Stimulated activated memory B cell treated with anti-CD40 and anti-IgM and Interleukin-4, amounts not matched to agents 10 μg/mL and 1 μg/mL and 100 μg/mL, for 72 hours (primary cell): ENCODE data around the gene PVALB.

ENCODE experiments used
- ATAC-seq: fragments of 150-1000 bp; cut with Tn5 transposase; 2 replicates; pipeline ENCODE4 v1.10.0; 2021
- H3K27ac Mint-ChIP-seq: one replicate; pipeline ENCODE4 v1.8.0; 2022; ENCODE audit warnings: mild to moderate bottlenecking, mixed read lengths
- H3K27me3 Mint-ChIP-seq: one replicate; pipeline ENCODE4 v1.8.0; 2022; ENCODE audit warnings: mixed read lengths
- H3K36me3 Mint-ChIP-seq: one replicate; pipeline ENCODE4 v1.8.0; 2022; ENCODE audit warnings: mixed read lengths
- H3K4me1 Mint-ChIP-seq: one replicate; pipeline ENCODE4 v1.8.0; 2022; ENCODE audit warnings: mixed read lengths
- H3K4me3 Mint-ChIP-seq: one replicate; pipeline ENCODE4 v1.8.0; 2022; ENCODE audit warnings: mild to moderate bottlenecking, moderate library complexity, mixed read lengths
- H3K9me3 Mint-ChIP-seq: one replicate; pipeline ENCODE4 v1.8.0; 2022; ENCODE audit warnings: mixed read lengths

PVALB gene

DNA sequence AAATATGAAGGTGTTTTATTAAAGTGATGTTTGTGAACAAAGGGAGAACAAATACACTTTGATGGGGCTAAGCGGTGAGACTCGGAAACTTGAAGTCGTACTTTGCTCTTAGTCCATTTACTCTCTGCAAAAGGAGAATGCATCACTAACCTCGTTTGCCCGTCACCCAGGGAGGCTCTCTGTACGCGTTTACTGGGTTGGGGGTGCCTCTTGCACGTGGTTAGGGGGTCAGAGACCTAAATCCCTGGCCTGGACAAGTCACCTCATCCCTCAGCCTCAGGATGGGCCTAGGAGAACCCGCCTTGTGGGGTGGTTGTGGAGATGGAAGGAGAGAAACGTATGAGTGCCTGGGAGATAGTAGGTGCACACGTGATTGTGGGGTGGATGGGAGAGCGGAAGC is 40.1 kb downstream of the PVALB start:
- Mint-ChIP-seq H3K27me3 (no peaks in the 10 kb centered on the region), H3K9me3 (no peaks in the 10 kb centered on the region), H3K4me3 (peak overlapping the region; percentile 88), H3K4me1 (peaks cover 19% of the 10 kb centered on the region), H3K27ac (peak overlapping the region; percentile 92), H3K36me3 (peaks cover 10% of the 10 kb centered on the region)
- ATAC-seq: no peak

DNA sequence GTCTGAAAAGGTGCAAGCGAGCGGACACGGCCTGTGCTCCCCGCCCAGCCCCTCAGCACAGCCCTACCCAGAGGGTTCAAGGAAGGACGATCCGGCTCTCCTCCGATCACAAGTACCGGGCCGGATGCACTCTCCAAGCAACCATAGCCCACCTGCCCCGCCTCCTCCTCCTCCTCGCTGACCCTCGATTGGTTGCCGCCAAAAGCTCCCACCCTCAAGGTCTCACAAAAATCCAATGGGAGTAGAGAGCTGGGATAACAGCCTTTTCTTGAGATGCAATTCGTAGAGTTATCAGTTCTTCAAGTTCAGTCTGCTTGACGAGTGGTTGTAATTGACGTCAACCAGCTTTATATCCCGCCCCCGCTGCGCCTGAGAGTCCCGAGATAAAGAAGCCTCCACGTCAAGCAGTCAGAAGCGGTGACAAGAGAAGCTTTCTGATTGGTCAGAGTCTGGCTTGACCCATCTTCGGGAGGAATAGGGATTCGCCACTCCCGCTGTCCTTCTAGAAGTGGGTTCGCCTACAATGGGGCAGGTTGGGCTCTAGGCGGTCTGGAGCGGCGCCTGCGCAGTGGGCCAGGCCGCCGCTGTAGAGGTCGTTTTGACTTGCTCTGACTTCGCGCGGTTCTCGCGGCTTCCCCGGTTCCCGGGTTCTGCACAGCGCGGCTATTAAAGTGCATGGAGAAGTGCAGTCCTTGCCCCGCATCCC is 40.7 kb downstream of the PVALB start, which contains the start of gene IFT27:
Gene IFT27 (minus strand): TSS at position 156 of the 706 bp plus-strand sequence. CDS start 412 bp downstream, outside the sequence.
- Mint-ChIP-seq H3K4me1 (peaks cover 15% of the 10 kb centered on the region), H3K27me3 (no peaks in the 10 kb centered on the region), H3K36me3 (peaks cover 15% of the 10 kb centered on the region), H3K9me3 (no peaks in the 10 kb centered on the region), H3K4me3 (peak within 1 kb of the TSS; percentile 88), H3K27ac (peak within 1 kb of the TSS; percentile 92)
- peak; percentile 98 for ATAC-seq

DNA sequence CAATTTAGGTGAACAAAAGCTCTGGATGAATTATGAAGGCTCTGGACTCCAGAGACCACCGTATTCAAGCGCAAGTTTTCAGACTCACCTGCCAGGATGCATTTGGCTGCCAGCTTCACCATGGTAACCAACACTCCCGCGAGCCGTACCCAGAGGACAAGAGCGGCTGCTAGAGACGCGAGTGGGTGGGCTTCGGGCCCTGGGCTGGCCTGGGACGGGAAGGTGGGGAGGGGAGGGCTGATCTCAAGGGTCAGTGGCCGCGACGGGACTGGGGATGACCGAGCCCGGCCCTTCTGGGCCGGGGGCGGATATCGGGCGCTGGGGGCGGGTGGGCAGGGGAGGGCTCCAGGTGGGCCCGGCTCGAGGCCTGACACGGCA is 41.3 kb downstream of the PVALB start:
- H3K36me3 Mint-ChIP-seq: peaks cover 20% of the 10 kb centered on the region
- peaks cover 20% of the 10 kb centered on the region for H3K4me1 Mint-ChIP-seq
- H3K4me3 Mint-ChIP-seq: peak overlapping the region; percentile 88
- no peaks in the 10 kb centered on the region for H3K27me3 Mint-ChIP-seq
- peak; percentile 11 for ATAC-seq
- H3K9me3 Mint-ChIP-seq: no peaks in the 10 kb centered on the region
- peak overlapping the region; percentile 92 for H3K27ac Mint-ChIP-seq

DNA sequence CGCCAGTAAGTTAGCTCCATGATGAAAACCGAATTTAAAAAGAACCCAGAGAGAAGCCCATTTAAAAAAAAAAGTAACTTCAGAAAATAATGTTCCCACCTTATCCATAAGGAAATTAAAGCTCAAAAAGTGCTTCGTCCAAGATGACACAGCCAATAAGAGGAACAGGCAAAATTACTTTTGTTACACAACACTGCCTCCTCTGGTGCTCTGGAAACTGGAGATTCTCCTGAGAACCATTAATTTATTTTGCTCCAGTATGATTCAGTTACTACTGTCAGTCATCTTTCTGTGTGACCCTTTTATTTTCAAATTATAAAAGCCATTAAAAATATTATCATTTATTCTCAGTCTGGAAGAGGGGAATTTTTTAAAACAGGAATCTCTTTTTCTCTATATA is 42.9 kb downstream of the PVALB start:
- H3K27ac Mint-ChIP-seq: no peak overlapping the region
- H3K36me3 Mint-ChIP-seq: peaks cover 23% of the 10 kb centered on the region
- no peaks in the 10 kb centered on the region for H3K27me3 Mint-ChIP-seq
- H3K9me3 Mint-ChIP-seq: no peaks in the 10 kb centered on the region
- no peak overlapping the region for H3K4me3 Mint-ChIP-seq
- peaks cover 24% of the 10 kb centered on the region for H3K4me1 Mint-ChIP-seq
- no peak for ATAC-seq

- peaks cover 23% of the 10 kb centered on the region for H3K36me3 Mint-ChIP-seq
- no peaks in the 10 kb centered on the region for H3K27me3 Mint-ChIP-seq
- H3K27ac Mint-ChIP-seq: no peak overlapping the region
- H3K4me3 Mint-ChIP-seq: no peak overlapping the region
- H3K4me1 Mint-ChIP-seq: peaks cover 24% of the 10 kb centered on the region
- no peak for ATAC-seq
- no peaks in the 10 kb centered on the region for H3K9me3 Mint-ChIP-seq
Measured at GRCh38 chr22:36772451-36772850, 44.4 kb downstream of the PVALB start.

GRCh38 chr22:36771356-36772063 is 45.3 kb downstream of the PVALB start:
- no peak overlapping the region for H3K4me3 Mint-ChIP-seq
- H3K27ac Mint-ChIP-seq: no peak overlapping the region
- H3K36me3 Mint-ChIP-seq: peaks cover 30% of the 10 kb centered on the region
- no peaks in the 10 kb centered on the region for H3K9me3 Mint-ChIP-seq
- H3K4me1 Mint-ChIP-seq: peaks cover 28% of the 10 kb centered on the region
- H3K27me3 Mint-ChIP-seq: no peaks in the 10 kb centered on the region
- no peak for ATAC-seq

DNA sequence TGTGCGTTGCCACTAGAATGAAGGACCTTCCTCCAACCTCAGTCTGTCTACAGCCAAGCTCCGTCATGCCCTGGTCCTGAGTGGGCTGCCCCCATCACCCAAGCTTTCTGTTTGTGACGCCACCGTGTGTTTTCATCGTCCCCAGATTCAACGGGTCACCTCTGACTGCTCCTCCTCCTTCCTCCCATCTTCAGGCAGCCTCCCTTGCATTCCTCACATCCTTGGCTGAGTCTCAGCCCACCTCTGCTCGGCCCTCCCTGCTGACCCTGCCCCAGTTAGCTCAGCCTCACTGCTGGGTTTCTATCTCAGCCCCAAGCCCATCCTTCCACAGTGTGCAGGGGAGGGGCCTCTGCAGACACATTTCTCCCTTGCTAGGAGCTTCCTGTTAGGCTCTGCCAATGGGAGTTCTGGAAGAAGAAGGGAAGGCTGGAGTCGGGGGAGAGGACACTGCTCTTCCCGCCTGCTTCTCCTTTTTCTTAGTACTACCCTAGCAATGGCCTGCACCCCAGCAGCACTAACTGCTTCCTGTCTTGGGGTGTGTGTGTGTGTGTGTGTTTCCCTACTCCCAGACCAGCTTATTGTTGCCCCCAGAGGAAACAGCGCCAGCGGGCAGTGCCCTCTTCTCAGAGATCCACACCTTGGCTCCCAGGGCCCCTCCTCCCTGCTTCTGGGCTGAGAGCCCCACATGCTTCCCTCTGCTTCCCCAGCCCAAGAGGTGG is 46.2 kb downstream of the PVALB start:
- no peak overlapping the region for H3K4me3 Mint-ChIP-seq
- no peak overlapping the region for H3K27ac Mint-ChIP-seq
- no peaks in the 10 kb centered on the region for H3K27me3 Mint-ChIP-seq

GRCh38 chr22:36769541-36770512 is 47.0 kb downstream of the PVALB start:
- Mint-ChIP-seq H3K36me3 (peaks cover 38% of the 10 kb centered on the region), H3K27ac (no peak overlapping the region), H3K4me1 (peaks cover 19% of the 10 kb centered on the region), H3K4me3 (no peak overlapping the region), H3K9me3 (no peaks in the 10 kb centered on the region), H3K27me3 (no peaks in the 10 kb centered on the region)
- ATAC-seq: no peak

More for the DNA sequence above, 46.2 kb downstream of the PVALB start:
- Mint-ChIP-seq H3K36me3 (peaks cover 32% of the 10 kb centered on the region), H3K4me1 (peaks cover 25% of the 10 kb centered on the region), H3K9me3 (no peaks in the 10 kb centered on the region)
- ATAC-seq: no peak

GRCh38 chr22:36768616-36769015 is 48.2 kb downstream of the PVALB start:
- Mint-ChIP-seq H3K9me3 (no peaks in the 10 kb centered on the region), H3K4me1 (peaks cover 19% of the 10 kb centered on the region), H3K27me3 (no peaks in the 10 kb centered on the region), H3K4me3 (no peak overlapping the region), H3K36me3 (peaks cover 45% of the 10 kb centered on the region), H3K27ac (peak overlapping the region; percentile 2)
- no peak for ATAC-seq

DNA sequence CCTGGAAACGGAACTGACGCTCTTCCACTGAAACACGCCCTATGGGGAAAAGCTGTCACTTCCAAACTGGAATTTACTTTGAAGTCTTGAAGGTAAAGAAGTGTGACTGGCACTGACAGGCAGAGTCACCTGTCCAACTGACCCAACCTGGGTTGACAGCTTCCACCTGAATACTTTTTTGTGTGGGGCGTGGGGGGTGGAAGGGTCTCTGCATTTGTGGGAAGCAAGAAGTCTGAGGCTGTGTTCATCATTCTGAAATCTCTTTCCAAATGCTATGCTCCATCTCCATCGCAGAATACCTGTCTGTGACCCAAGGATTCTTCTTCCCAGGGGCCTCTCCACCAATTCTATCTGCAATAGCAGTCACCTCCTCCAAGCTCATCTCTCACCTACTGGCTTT is 48.7 kb downstream of the PVALB start:
- Mint-ChIP-seq H3K27ac (no peak overlapping the region), H3K4me3 (no peak overlapping the region)
- ATAC-seq: no peak

DNA sequence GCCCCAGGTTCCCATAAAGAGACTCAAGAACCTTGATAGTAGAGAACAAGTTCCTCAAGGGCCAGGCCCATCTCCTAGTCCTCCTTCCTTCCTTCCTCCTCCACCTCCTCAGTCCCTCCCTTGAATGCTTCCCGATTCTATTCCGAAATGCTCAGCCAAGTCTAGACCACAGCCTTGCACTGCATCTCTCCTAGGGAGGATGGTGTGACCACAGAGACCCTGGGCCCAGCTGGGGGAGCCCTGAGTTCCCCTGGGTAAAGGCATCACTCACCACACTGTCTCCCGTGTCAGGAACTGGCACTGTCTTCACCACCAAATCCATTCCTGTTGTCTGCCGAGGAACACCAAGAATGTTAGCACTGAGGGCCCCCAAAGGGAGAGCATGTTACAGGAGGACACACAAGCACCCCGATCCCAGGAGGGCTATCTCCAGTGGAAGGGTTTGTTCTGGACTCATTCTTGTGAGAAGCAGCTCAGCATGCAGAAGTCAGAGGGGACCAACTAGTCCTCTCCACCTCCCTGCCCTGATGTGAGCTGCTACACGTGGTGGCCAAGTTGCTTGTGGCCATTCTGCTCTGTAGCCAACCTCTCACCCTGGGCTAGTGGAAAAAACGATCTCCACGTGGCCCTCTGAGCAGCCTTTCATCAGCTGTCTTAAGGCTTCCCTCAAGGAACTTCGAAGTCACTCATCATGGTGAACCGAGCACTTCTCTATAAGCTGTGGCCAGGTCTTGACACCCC is 49.6 kb downstream of the PVALB start:
- Mint-ChIP-seq H3K36me3 (peaks cover 54% of the 10 kb centered on the region), H3K4me3 (no peak overlapping the region), H3K9me3 (no peaks in the 10 kb centered on the region), H3K27me3 (no peaks in the 10 kb centered on the region), H3K27ac (peak overlapping the region; percentile 63), H3K4me1 (peaks cover 19% of the 10 kb centered on the region)
- no peak for ATAC-seq

More for the DNA sequence above, 48.7 kb downstream of the PVALB start:
- no peaks in the 10 kb centered on the region for H3K27me3 Mint-ChIP-seq
- H3K9me3 Mint-ChIP-seq: no peaks in the 10 kb centered on the region
- H3K36me3 Mint-ChIP-seq: peaks cover 50% of the 10 kb centered on the region
- peaks cover 19% of the 10 kb centered on the region for H3K4me1 Mint-ChIP-seq

DNA sequence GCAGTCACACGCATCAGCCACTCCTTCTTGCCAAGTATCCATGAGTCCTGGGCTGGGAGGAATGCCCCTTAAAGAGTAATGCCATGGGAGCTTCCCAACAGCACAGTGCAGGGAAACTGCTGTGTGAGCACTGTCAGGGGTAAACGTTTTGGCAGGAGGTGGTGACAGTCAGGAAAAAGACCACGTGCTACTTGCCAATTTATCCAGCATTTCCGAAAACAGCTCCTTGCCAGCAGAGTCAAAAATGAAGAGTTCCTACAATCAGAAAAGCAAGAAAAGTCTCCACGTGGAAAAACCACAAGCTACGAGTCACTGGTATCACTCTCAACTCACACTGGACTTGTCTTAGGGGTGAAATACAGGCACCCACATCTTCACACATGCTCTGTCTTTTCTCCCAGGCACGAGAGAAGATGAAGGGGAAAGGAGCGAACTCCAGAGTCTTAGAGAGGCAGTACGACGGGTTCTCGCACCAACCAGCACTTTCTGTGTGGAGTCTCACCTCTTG is 50.8 kb downstream of the PVALB start:
- H3K4me3 Mint-ChIP-seq: no peak overlapping the region
- peaks cover 44% of the 10 kb centered on the region for H3K36me3 Mint-ChIP-seq
- no peaks in the 10 kb centered on the region for H3K9me3 Mint-ChIP-seq
- H3K4me1 Mint-ChIP-seq: peaks cover 17% of the 10 kb centered on the region
- no peak overlapping the region for H3K27ac Mint-ChIP-seq
- H3K27me3 Mint-ChIP-seq: no peaks in the 10 kb centered on the region
- ATAC-seq: no peak

DNA sequence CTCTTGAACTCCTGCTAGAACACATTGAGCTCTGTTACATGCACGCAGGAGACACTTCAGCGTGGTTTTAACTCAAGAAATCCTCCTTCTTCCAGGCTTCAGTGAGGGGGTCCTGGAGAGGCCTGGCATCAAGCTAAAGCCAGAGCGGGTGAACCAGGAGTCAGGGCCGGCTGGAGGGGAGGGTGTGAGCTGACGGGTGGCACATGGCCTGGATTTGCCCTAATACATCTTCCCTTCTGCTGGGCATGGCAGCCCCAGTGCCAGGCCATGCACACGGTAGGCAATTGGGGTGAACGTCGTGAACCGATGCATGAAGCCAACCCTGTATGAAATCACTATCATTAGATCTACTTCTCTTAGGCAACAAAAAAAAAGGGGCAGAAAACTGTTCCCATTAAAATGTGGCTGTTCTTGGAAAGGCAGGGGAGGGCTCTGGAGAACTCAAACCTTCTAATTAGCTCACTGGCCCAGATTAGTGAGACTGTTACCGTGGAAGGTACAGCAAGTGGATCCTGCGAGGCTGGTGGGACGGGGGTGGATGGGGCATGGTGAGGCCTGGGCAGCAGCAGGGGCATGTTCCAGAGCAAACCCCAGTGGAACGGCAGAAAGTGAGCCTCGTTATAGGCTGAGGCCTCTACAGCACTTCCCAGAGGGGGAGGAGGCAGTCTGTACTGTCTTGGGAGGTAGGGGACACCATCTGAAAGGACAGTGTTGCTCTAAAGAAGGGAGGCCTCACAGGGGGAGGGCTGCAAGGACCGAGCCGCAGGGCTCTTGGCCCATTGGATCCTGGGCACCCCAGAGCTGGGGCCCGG is 51.5 kb downstream of the PVALB start:
- Mint-ChIP-seq H3K36me3 (peaks cover 38% of the 10 kb centered on the region), H3K27me3 (no peaks in the 10 kb centered on the region), H3K27ac (no peak overlapping the region), H3K9me3 (no peaks in the 10 kb centered on the region), H3K4me1 (peaks cover 10% of the 10 kb centered on the region), H3K4me3 (no peak overlapping the region)
- ATAC-seq: no peak
